ENCODE data around the gene ROCK2. TPM values are rescaled to one million over a fixed set of nuclear protein-coding genes. Genes with fewer than 3 reads are reported as not detected.
"Not testable (repeated sequence)": the region's sequence is repeated elsewhere in the genome, so short reads cannot be mapped to it uniquely, and the experiment has no call there.

The ROCK2 gene
- total RNA-seq, 3 donors from 2014 or later (not counting 1 experiment from before 2014, with no cell fraction given): 19.9 to 28.2 (median 21.9) TPM

- WGBS (ENCODE audit: insufficient coverage): 88% methylated on average over 1 of the region's 1 CpG
- peaks cover 12 to 30% of the 10 kb centered on the region in 2 donors for H3K4me1 Mint-ChIP-seq
- no peak overlapping the region for H3K4me3 ChIP-seq (ENCODE audit: low read length)
- H3K9me3 Mint-ChIP-seq: no peaks in the 10 kb centered on the region
- H3K4me3 Mint-ChIP-seq: no peak overlapping the region
- no peaks in the 10 kb centered on the region for H3K36me3 Mint-ChIP-seq
- no peaks in the 10 kb centered on the region for H3K4me1 ChIP-seq (ENCODE audit: control insufficient read depth, insufficient read depth, low read length)
- ATAC-seq (no peak), DNase-seq (no peak)
- H3K9me3 ChIP-seq (ENCODE audit: control insufficient read depth, insufficient read depth, low read length): no peaks in the 10 kb centered on the region
- H3K27ac Mint-ChIP-seq: no peak overlapping the region
- no peak overlapping the region for H3K27ac ChIP-seq (ENCODE audit: low read length)
- H3K27me3 ChIP-seq (ENCODE audit: control insufficient read depth, insufficient read depth, low read length): no peaks in the 10 kb centered on the region
- TF ChIP-seq CTCF (IDR thresholded peaks at IDR 0.05): no peak
- H3K36me3 ChIP-seq (ENCODE audit: control insufficient read depth, insufficient read depth, low read length): no peaks in the 10 kb centered on the region
- no peaks in the 10 kb centered on the region for H3K27me3 Mint-ChIP-seq (ENCODE audit: low read depth in 2 of 2)
- intact Hi-C loops (cut with micrococcal nuclease): no loop called here
Observed at GRCh38 chr2:11263177-11263576, 81.3 kb downstream of the ROCK2 start.

- intact Hi-C loops (cut with micrococcal nuclease); H3K27me3 ChIP-seq (ENCODE audit: control insufficient read depth, insufficient read depth, low read length); H3K27me3 Mint-ChIP-seq (ENCODE audit: low read depth in 2 of 2); H3K9me3 ChIP-seq (ENCODE audit: control insufficient read depth, insufficient read depth, low read length); H3K27ac Mint-ChIP-seq; H3K4me1 ChIP-seq (ENCODE audit: control insufficient read depth, insufficient read depth, low read length); H3K4me3 ChIP-seq (ENCODE audit: low read length); H3K36me3 ChIP-seq (ENCODE audit: control insufficient read depth, insufficient read depth, low read length); H3K4me3 Mint-ChIP-seq; H3K36me3 Mint-ChIP-seq; H3K9me3 Mint-ChIP-seq; DNase-seq; ATAC-seq; H3K27ac ChIP-seq (ENCODE audit: low read length): not testable (repeated sequence)
- WGBS (ENCODE audit: insufficient coverage): 96% methylated on average over 2 of the region's 2 CpGs
- peaks cover 11 to 30% of the 10 kb centered on the region in 2 donors for H3K4me1 Mint-ChIP-seq
Observed at GRCh38 chr2:11262438-11262837, 82.0 kb downstream of the ROCK2 start.

- 95% methylated on average over 9 of the region's 9 CpGs for WGBS (ENCODE audit: insufficient coverage)
- H3K4me1 ChIP-seq (ENCODE audit: control insufficient read depth, insufficient read depth, low read length); H3K9me3 ChIP-seq (ENCODE audit: control insufficient read depth, insufficient read depth, low read length); intact Hi-C loops (cut with micrococcal nuclease); H3K4me3 ChIP-seq (ENCODE audit: low read length); H3K27me3 ChIP-seq (ENCODE audit: control insufficient read depth, insufficient read depth, low read length); ATAC-seq; H3K36me3 Mint-ChIP-seq; H3K9me3 Mint-ChIP-seq; DNase-seq; H3K27me3 Mint-ChIP-seq (ENCODE audit: low read depth in 2 of 2); H3K27ac Mint-ChIP-seq; H3K4me3 Mint-ChIP-seq; H3K36me3 ChIP-seq (ENCODE audit: control insufficient read depth, insufficient read depth, low read length); H3K27ac ChIP-seq (ENCODE audit: low read length): not testable (repeated sequence)
- H3K4me1 Mint-ChIP-seq: peaks cover 5 to 30% of the 10 kb centered on the region in 2 donors
Observed at GRCh38 chr2:11261564-11261963, 82.9 kb downstream of the ROCK2 start.

GRCh38 chr2:11260979-11261378, 83.5 kb downstream of the ROCK2 start:
- Histone ChIP-seq H3K27me3 (ENCODE audit: control insufficient read depth, insufficient read depth, low read length) (no peaks in the 10 kb centered on the region), H3K9me3 (ENCODE audit: control insufficient read depth, insufficient read depth, low read length) (no peaks in the 10 kb centered on the region), H3K4me3 (ENCODE audit: low read length) (no peak overlapping the region), H3K4me1 (ENCODE audit: control insufficient read depth, insufficient read depth, low read length) (no peaks in the 10 kb centered on the region), H3K36me3 (ENCODE audit: control insufficient read depth, insufficient read depth, low read length) (peaks cover 2% of the 10 kb centered on the region), H3K27ac (ENCODE audit: low read length) (no peak overlapping the region)
- Mint-ChIP-seq H3K27ac (no peak overlapping the region), H3K4me1 (peaks cover 5 to 30% of the 10 kb centered on the region in 2 donors), H3K27me3 (ENCODE audit: low read depth in 2 of 2) (no peaks in the 10 kb centered on the region), H3K9me3 (no peaks in the 10 kb centered on the region), H3K4me3 (no peak overlapping the region), H3K36me3 (no peaks in the 10 kb centered on the region)
- 50% methylated on average over 2 of the region's 2 CpGs for WGBS (ENCODE audit: insufficient coverage)
- no peak for ATAC-seq
- no peak for DNase-seq
- intact Hi-C loops (cut with micrococcal nuclease): no loop called here
- no peak for TF ChIP-seq CTCF (IDR thresholded peaks at IDR 0.05)
